ENCODE results near the gene NR2C1. TPM values are rescaled to one million over a fixed set of nuclear protein-coding genes. Genes with fewer than 3 reads are reported as not detected.

Gene NR2C1
- total and polyA plus RNA-seq, 2 of the 8 experiments (the other 6 are each of a cell fraction or from before 2014, with no cell fraction given), result 22.8 to 48.3 TPM

- no peak overlapping the region for H3K9ac ChIP-seq (replicated peaks in 1 of 4; ENCODE audit: extremely low read depth in 1 of 4, low read depth in 3 of 4, low read length in 3 of 4)
- DNase-seq (ENCODE audit: low read depth in 1 of 2, low spot score in 2 of 2), result no peak
- ChIA-PET POLR2A (ENCODE audit: partially characterized antibody) (interaction anchor here (0.8 kb wide), 1 partner anchor 16 kb away, joined by 3 read pairs; no protein-coding TSS in a partner anchor), CTCF (ENCODE audit: partially characterized antibody) (interaction anchor here (0.7 to 2.1 kb wide), 3 partner anchors 17 to 32 kb away, joined by 3 to 7 read pairs (median 5); no protein-coding TSS in a partner anchor)
- WGBS, 2 experiments (ENCODE audit: extremely low coverage in 1 of 2, insufficient coverage in 1 of 2, insufficient read length in 1 of 2, insufficient replicate concordance in 2 of 2, low coverage in 1 of 2, low lambda C conversion rate in 2 of 2, missing lambda C conversion rate in 1 of 2), result 79% methylated on average over 2 of the region's 2 CpGs; no CpG with 5 or more reads in 1 of the 2 experiments
- H3K14ac ChIP-seq (ENCODE audit: insufficient read length), result no peak overlapping the region
- H2BK5ac ChIP-seq (ENCODE audit: low read depth, low read length), result no peak overlapping the region
- no peaks in the 10 kb centered on the region for H4K20me1 ChIP-seq (replicated peaks in 1 of 2; ENCODE audit: control insufficient read depth in 1 of 2, insufficient read depth in 2 of 2, low read length in 2 of 2)
- H3K4me2 ChIP-seq (ENCODE audit: insufficient read depth in 1 of 2, low read depth in 2 of 2, low read length in 2 of 2), result no peak overlapping the region
- no peaks in the 10 kb centered on the region; a peak in 1 of 4 replicates for H3K79me2 ChIP-seq (ENCODE audit: control insufficient read depth in 1 of 2, insufficient read depth in 2 of 2, low read length in 2 of 2)
- no peaks in the 10 kb centered on the region for H3K27me3 ChIP-seq (replicated peaks in 1 of 4; ENCODE audit: control insufficient read depth in 3 of 4, extremely low read depth in 1 of 4, insufficient read depth in 3 of 4, low read length in 3 of 4)
- no peak overlapping the region for H3K23ac ChIP-seq (ENCODE audit: insufficient read length)
- no peak overlapping the region for H2BK12ac ChIP-seq (ENCODE audit: low read depth, low read length)
- no peak overlapping the region for H2BK20ac ChIP-seq (ENCODE audit: low read length)
- FAIRE-seq, result no peak
- H2AFZ ChIP-seq (ENCODE audit: low read length), result no peak overlapping the region
- no peak overlapping the region for H4K5ac ChIP-seq (ENCODE audit: insufficient read length, low read depth, low read length)
- no peaks in the 10 kb centered on the region for H3K4me1 ChIP-seq (replicated peaks in 1 of 4; ENCODE audit: control insufficient read depth in 3 of 4, insufficient read depth in 4 of 4, low read length in 3 of 4)
- H3K9me3 ChIP-seq (ENCODE audit: insufficient read depth in 2 of 2, low read depth in 1 of 2, low read length in 1 of 2), result no peaks in the 10 kb centered on the region
- 0 out of 8 replicates have a peak, but pooled peaks cover 0 to 5% (median 0%) of the 10 kb centered on the region in 4 experiments for H3K36me3 ChIP-seq (ENCODE audit: control insufficient read depth in 2 of 4, insufficient read depth in 4 of 4, low read length in 3 of 4)
- no peak overlapping the region for H2BK120ac ChIP-seq (replicated peaks; ENCODE audit: low read depth, low read length)
- no peak overlapping the region for H3K18ac ChIP-seq (ENCODE audit: extremely low read depth, low read length)
- H3K79me1 ChIP-seq (ENCODE audit: low read depth, low read length), result no peaks in the 10 kb centered on the region
- no peak overlapping the region for H3K4ac ChIP-seq (replicated peaks; ENCODE audit: insufficient read length, low read depth, low read length)
- no peak overlapping the region for H4K8ac ChIP-seq (ENCODE audit: extremely low read depth, insufficient read depth, low read length)
- no peak overlapping the region for H4K91ac ChIP-seq (replicated peaks; ENCODE audit: insufficient read length, low read length)
- no peak overlapping the region for H3K27ac ChIP-seq (ENCODE audit: low read depth, low read length)
- H3K56ac ChIP-seq (replicated peaks; ENCODE audit: insufficient read length, low read depth, low read length), result no peak overlapping the region
- no peak overlapping the region for H2BK15ac ChIP-seq (ENCODE audit: low read length)
- H3K4me3 ChIP-seq (ENCODE audit: extremely low read depth in 1 of 4, insufficient read depth in 2 of 4, low read depth in 3 of 4, low read length in 4 of 4), result no peak overlapping the region
- no peak overlapping the region for H2AK5ac ChIP-seq (ENCODE audit: low read depth, low read length)
- no peaks in the 10 kb centered on the region for H3K23me2 ChIP-seq (ENCODE audit: low read depth, low read length)
- TF ChIP-seq CHD1 (IDR thresholded peaks at IDR 0.05; ENCODE audit: low read depth, low read length) (no peak), SP4 (IDR thresholded peaks at IDR 0.05; ENCODE audit: low read length) (no peak), EZH2 (IDR thresholded peaks at IDR 0.05; ENCODE audit: low read depth, low read length, severe bottlenecking) (no peak), BACH1 (IDR thresholded peaks at IDR 0.05; ENCODE audit: low read length) (no peak), CTCF (IDR thresholded peaks at IDR 0.05; ENCODE audit: control extremely low read depth in 1 of 3, insufficient read depth in 1 of 3, low read depth in 1 of 3, low read length in 3 of 3) (no peak), MAX (IDR thresholded peaks at IDR 0.05) (no peak)
Observed at GRCh38 chr12:94971923-94972322, 101.5 kb downstream of the NR2C1 start.
